Left lung (tissue), 10 donors: ENCODE measurements around the gene TACC2. TPM values are rescaled to one million over a fixed set of nuclear protein-coding genes. Genes with fewer than 3 reads are reported as not detected.

ENCODE experiments used
- ATAC-seq: fragments of 200-7000 bp; cut with Tn5 transposase; one replicate; pipeline ENCODE4 v1.9.1; 2020; ENCODE audit warnings: moderate library complexity
- DNase-seq, 4 donors: peaks; one replicate each; pipeline ENCODE4 v3.0.0-alpha.2; 2013 to 2020
- H3K27ac ChIP-seq, 2 donors: fragments of 200-600 bp; sonication (generic) in 1 of 2; one replicate each; pipeline versions ENCODE4 v1.5.0 to v1.8.0; 2020 to 2021
- H3K27me3 ChIP-seq, 2 donors: fragments of 200-600 bp; sonication (generic) in 1 of 2; one replicate each; pipeline versions ENCODE4 v1.5.0 to v1.8.0; 2020 to 2021
- H3K36me3 ChIP-seq, 2 donors: fragments of 200-600 bp; sonication (generic) in 1 of 2; one replicate each; pipeline versions ENCODE4 v1.5.0 to v1.8.0; 2020 to 2021
- H3K4me1 ChIP-seq, 2 donors: fragments of 200-600 bp; one replicate each; pipeline ENCODE4 v1.8.0; 2021
- H3K4me3 ChIP-seq, 2 donors: fragments of 200-600 bp; sonication (generic) in 1 of 2; one replicate each; pipeline versions ENCODE4 v1.5.0 to v1.8.0; 2020 to 2021; ENCODE audit warnings: mild to moderate bottlenecking in 1 of 2
- H3K9me3 ChIP-seq, 2 donors: fragments of 200-600 bp; sonication (generic) in 1 of 2; one replicate each; pipeline versions ENCODE4 v1.5.0 to v1.8.0; 2020 to 2021
- intact Hi-C, 2 donors: fragments of 100-400 bp; cut with DNase I; formaldehyde crosslinking; loops; one replicate each; pipeline versions ENCODE4 v1.11.2 to v1.14.2; 2022
- polyA plus RNA-seq, 6 donors: library from polyadenylated mRNA; unstranded; fragments of 120-200 nt; gene quantifications; one replicate each; pipeline ENCODE4 v1.2.1, GENCODE V29; 2013; ENCODE audit not compliant: insufficient read length in 6 of 6
- total RNA-seq, 2 donors: library from RNA; stranded (reverse); fragmentation: NEBNext Ultra II Directional; extraction: Animal tissue kit (Norgen Biotek cat#: 25700); gene quantifications; one replicate each; pipeline ENCODE4 v1.2.1, GENCODE V29; 2021
- TF ChIP-seq, protein P1 (sequence below), 2 donors: fragments of 200-600 bp; sonication (generic) in 1 of 2; IDR thresholded peaks; one replicate each; pipeline versions ENCODE4 v1.5.0 to v1.8.0; 2021; ENCODE audit warnings: antibody characterized with exemption in 2 of 2
- donor health status: DM: no; HTN: yes; CAD: no.
- donor health status: DM: no; HTN: no; CAD: no.

Gene TACC2
- total and polyA plus RNA-seq, 8 donors: 21.0 to 193 (median 23.9) TPM

- no peaks in the 10 kb centered on the region for H3K9me3 ChIP-seq
- H3K27me3 ChIP-seq: peaks cover 0 to 6% of the 10 kb centered on the region in 2 donors
- intact Hi-C loops: no loop called here
- TF ChIP-seq, protein P1, sequence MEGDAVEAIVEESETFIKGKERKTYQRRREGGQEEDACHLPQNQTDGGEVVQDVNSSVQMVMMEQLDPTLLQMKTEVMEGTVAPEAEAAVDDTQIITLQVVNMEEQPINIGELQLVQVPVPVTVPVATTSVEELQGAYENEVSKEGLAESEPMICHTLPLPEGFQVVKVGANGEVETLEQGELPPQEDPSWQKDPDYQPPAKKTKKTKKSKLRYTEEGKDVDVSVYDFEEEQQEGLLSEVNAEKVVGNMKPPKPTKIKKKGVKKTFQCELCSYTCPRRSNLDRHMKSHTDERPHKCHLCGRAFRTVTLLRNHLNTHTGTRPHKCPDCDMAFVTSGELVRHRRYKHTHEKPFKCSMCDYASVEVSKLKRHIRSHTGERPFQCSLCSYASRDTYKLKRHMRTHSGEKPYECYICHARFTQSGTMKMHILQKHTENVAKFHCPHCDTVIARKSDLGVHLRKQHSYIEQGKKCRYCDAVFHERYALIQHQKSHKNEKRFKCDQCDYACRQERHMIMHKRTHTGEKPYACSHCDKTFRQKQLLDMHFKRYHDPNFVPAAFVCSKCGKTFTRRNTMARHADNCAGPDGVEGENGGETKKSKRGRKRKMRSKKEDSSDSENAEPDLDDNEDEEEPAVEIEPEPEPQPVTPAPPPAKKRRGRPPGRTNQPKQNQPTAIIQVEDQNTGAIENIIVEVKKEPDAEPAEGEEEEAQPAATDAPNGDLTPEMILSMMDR (IDR thresholded peaks at IDR 0.05): no peak
- DNase-seq (peak in 1 of 4 donors; percentile 5), ATAC-seq (no peak)
- no peaks in the 10 kb centered on the region for H3K4me1 ChIP-seq
- H3K4me3 ChIP-seq: no peak overlapping the region
- no peaks in the 10 kb centered on the region for H3K36me3 ChIP-seq
- H3K27ac ChIP-seq: no peak overlapping the region
Observed at GRCh38 chr10:122280156-122280555, 291.2 kb downstream of the TACC2 start.

- Histone ChIP-seq H3K27me3 (peaks cover 0 to 6% of the 10 kb centered on the region in 2 donors), H3K4me3 (no peak overlapping the region), H3K27ac (no peak overlapping the region), H3K9me3 (no peaks in the 10 kb centered on the region), H3K36me3 (no peaks in the 10 kb centered on the region), H3K4me1 (no peaks in the 10 kb centered on the region)
- intact Hi-C loops: no loop called here
- TF ChIP-seq, protein P1 (IDR thresholded peaks at IDR 0.05): no peak
- DNase-seq: no peak
- ATAC-seq: no peak
Observed at GRCh38 chr10:122281018-122281626, 292.2 kb downstream of the TACC2 start.

DNA sequence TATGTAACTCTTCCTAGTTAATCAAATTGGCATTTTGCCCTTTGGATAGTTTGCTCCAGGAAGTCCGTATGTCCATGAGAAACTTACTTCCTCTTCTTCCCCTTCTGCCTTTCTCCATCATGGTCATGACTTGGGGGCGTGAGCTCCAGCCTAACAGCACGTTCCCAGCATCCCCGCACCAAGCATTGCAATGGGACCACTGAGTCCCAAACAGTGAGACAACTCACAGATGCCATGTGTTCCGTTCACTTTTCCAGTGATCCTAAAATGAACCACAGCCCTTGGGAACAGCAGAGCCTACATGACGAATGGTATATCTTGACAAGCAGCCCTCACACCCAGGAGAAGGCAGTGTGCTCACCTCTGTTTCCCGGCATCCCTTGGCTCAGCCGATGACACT lies 292.8 kb downstream of the TACC2 start:
- peak in 1 of 4 donors; percentile 8 for DNase-seq
- Histone ChIP-seq H3K4me3 (no peak overlapping the region), H3K27ac (no peak overlapping the region)

DNA sequence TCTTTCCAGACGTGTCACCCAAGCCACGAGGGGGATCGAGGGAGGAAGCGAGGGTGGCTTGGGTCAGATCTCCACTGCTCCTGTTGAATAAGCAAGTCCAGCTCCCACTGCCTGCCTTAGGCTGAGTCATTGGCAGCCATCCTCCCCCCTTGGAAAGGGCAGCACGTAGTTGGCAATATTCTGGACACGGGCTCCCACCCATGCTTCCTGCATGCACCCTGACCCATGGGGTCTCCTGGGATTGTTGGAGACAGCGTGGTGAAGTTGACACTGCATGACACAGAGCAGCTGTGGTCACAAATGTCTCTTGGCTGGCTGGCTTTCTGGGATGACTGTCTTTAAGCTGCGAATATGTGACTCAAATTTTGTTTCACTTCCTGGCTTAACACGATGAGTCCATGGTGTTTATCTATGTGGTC lies 293.3 kb downstream of the TACC2 start:
- H3K9me3 ChIP-seq: no peaks in the 10 kb centered on the region
- H3K27ac ChIP-seq: no peak overlapping the region
- H3K4me3 ChIP-seq: no peak overlapping the region
- no peak for ATAC-seq
- intact Hi-C loops: no loop called here
- no peaks in the 10 kb centered on the region for H3K36me3 ChIP-seq
- H3K27me3 ChIP-seq: peaks cover 0 to 6% of the 10 kb centered on the region in 2 donors
- H3K4me1 ChIP-seq: no peaks in the 10 kb centered on the region
- DNase-seq: peak in 1 of 4 donors; percentile 28
- TF ChIP-seq, protein P1 (IDR thresholded peaks at IDR 0.05): no peak

More for the DNA sequence above, 292.8 kb downstream of the TACC2 start:
- no peaks in the 10 kb centered on the region for H3K4me1 ChIP-seq
- H3K36me3 ChIP-seq: no peaks in the 10 kb centered on the region
- no peaks in the 10 kb centered on the region for H3K9me3 ChIP-seq
- no peak for ATAC-seq
- H3K27me3 ChIP-seq: peaks cover 0 to 6% of the 10 kb centered on the region in 2 donors
- TF ChIP-seq, protein P1 (IDR thresholded peaks at IDR 0.05): no peak
- intact Hi-C loops: no loop called here

DNA sequence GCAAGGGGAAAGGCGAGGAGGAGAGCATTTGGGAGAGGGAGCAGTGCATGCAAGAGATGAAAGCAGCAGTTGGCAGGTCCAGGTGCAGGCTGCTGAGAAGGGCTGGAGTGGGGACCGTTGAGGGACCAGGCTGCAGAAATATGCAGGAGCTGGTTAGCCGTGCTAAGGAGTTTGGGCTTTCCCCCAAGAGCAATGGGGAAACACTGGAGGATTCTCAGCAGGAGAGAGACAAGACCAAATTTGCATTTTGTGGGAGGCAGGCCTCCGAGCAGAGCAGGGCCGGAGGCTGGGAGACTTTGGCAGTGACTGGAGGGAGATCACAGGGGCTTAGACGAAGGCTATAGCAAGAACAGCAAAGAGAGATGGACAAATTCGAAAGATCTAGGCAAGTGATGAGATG lies 293.9 kb downstream of the TACC2 start:
- H3K36me3 ChIP-seq: no peaks in the 10 kb centered on the region
- H3K4me3 ChIP-seq: no peak overlapping the region
- H3K9me3 ChIP-seq: no peaks in the 10 kb centered on the region
- DNase-seq: peak in 1 of 4 donors; percentile 21
- no peak overlapping the region for H3K27ac ChIP-seq
- intact Hi-C loops: no loop called here
- peaks cover 0 to 6% of the 10 kb centered on the region in 2 donors for H3K27me3 ChIP-seq
- H3K4me1 ChIP-seq: peaks cover 0 to 3% of the 10 kb centered on the region in 2 donors
- no peak for ATAC-seq
- TF ChIP-seq, protein P1 (IDR thresholded peaks at IDR 0.05): no peak
